ENCODE measurements around the gene ANTXR2. TPM values are rescaled to one million over a fixed set of nuclear protein-coding genes. Genes with fewer than 3 reads are reported as not detected.

The ANTXR2 gene
- total and polyA plus RNA-seq, 2 of the 13 experiments (the other 11 are each of a cell fraction or from before 2014, with no cell fraction given) = 4.6 to 14.5 TPM

GRCh38 chr4:80012291-80012690 is 60.7 kb downstream of the ANTXR2 start:
- in situ Hi-C loops (cut with HindIII; ENCODE audit: extremely low pct_ligation_motif_present, low pct_unique_long_range_greater_than_20kb) (no loop called here), intact Hi-C loops (cut with micrococcal nuclease; ENCODE audit: unreplicated experiment) (no loop called here)
- no peaks in the 10 kb centered on the region for H3K9me3 ChIP-seq (ENCODE audit: low read length)
- FAIRE-seq (no peak), ATAC-seq (no peak), DNase-seq (ENCODE audit: low spot score) (no peak)
- H2AFZ ChIP-seq (ENCODE audit: low read length) = no peak overlapping the region
- H3K27ac ChIP-seq (ENCODE audit: extremely low read length, insufficient read depth, low read length) = no peak overlapping the region
- H3K4me2 ChIP-seq (ENCODE audit: low read depth, low read length) = no peak overlapping the region
- CTCF ChIA-PET (ENCODE audit: low intra/inter-chr PET ratio, low total read pairs) = no interaction called here
- POLR2A ChIA-PET = no interaction called here
- no TSS peak for BruUV-seq (replicated peaks)
- H3K4me3 ChIP-seq (replicated peaks in 1 of 3; ENCODE audit: insufficient read depth in 1 of 3, low read depth in 2 of 3, low read length in 3 of 3) = no peak overlapping the region
- H3K4me1 ChIP-seq (ENCODE audit: insufficient read depth, low read length) = peaks cover 5% of the 10 kb centered on the region
- no peaks in the 10 kb centered on the region for H4K20me1 ChIP-seq (ENCODE audit: insufficient read depth, low read length)
- 91% methylated on average over 1 of the region's 1 CpG for WGBS (ENCODE audit: low lambda C conversion rate)
- no peaks in the 10 kb centered on the region for H3K79me2 ChIP-seq (ENCODE audit: insufficient read depth, low read length)
- H3K27me3 ChIP-seq (ENCODE audit: control insufficient read depth in 1 of 2, insufficient read depth in 2 of 2, low read length in 2 of 2) = no peaks in the 10 kb centered on the region
- TF ChIP-seq ZNF33B (CRISPR knock-in tag; IDR thresholded peaks at IDR 0.05) = no peak
- no peak for TF ChIP-seq SMYD3 (CRISPR knock-in tag; IDR thresholded peaks at IDR 0.05)
- TF ChIP-seq FOSL1 (CRISPR knock-in tag; IDR thresholded peaks at IDR 0.05; ENCODE audit: borderline replicate concordance) = no peak
- no peak for TF ChIP-seq ATF1 (CRISPR knock-in tag; IDR thresholded peaks at IDR 0.05)
- TF ChIP-seq NFRKB (IDR thresholded peaks at IDR 0.05) = no peak
- no peak for TF ChIP-seq ZNF549 (CRISPR knock-in tag; IDR thresholded peaks at IDR 0.05)
- TF ChIP-seq ZNF878 (CRISPR knock-in tag; IDR thresholded peaks at IDR 0.05) = no peak
- no peak for TF ChIP-seq ISX (CRISPR knock-in tag; conservative IDR thresholded peaks at IDR 0.05)
- TF ChIP-seq ZNF326 (CRISPR knock-in tag; IDR thresholded peaks at IDR 0.05; ENCODE audit: borderline replicate concordance) = no peak
- no peaks in the 10 kb centered on the region for H3K36me3 ChIP-seq (replicated peaks in 1 of 2; ENCODE audit: control insufficient read depth in 1 of 2, insufficient read depth in 2 of 2, low read length in 2 of 2)
- no peak overlapping the region for H3K9ac ChIP-seq (ENCODE audit: insufficient read depth, low read depth, low read length)

GRCh38 chr4:80011636-80012236 is 61.3 kb downstream of the ANTXR2 start:
- H3K79me2 ChIP-seq (ENCODE audit: insufficient read depth, low read length) = no peaks in the 10 kb centered on the region
- no peaks in the 10 kb centered on the region for H3K9me3 ChIP-seq (ENCODE audit: low read length)
- H3K4me1 ChIP-seq (ENCODE audit: insufficient read depth, low read length) = peaks cover 11% of the 10 kb centered on the region
- H3K27me3 ChIP-seq (ENCODE audit: control insufficient read depth in 1 of 2, insufficient read depth in 2 of 2, low read length in 2 of 2) = no peaks in the 10 kb centered on the region
- POLR2A ChIA-PET = no interaction called here
- no peak overlapping the region for H3K4me2 ChIP-seq (ENCODE audit: low read depth, low read length)
- in situ Hi-C loops (cut with HindIII; ENCODE audit: extremely low pct_ligation_motif_present, low pct_unique_long_range_greater_than_20kb) = no loop called here
- no peak overlapping the region for H3K9ac ChIP-seq (ENCODE audit: insufficient read depth, low read depth, low read length)
- intact Hi-C loops (cut with micrococcal nuclease; ENCODE audit: unreplicated experiment) = no loop called here
- H2AFZ ChIP-seq (ENCODE audit: low read length) = no peak overlapping the region
- FAIRE-seq = no peak
- no peak for ATAC-seq
- no peaks in the 10 kb centered on the region for H3K36me3 ChIP-seq (replicated peaks in 1 of 2; ENCODE audit: control insufficient read depth in 1 of 2, insufficient read depth in 2 of 2, low read length in 2 of 2)
- CTCF ChIA-PET (ENCODE audit: low intra/inter-chr PET ratio, low total read pairs) = no interaction called here
- TF ChIP-seq TCF12 (IDR thresholded peaks at IDR 0.05) (no peak), TCF12 (CRISPR knock-in tag; IDR thresholded peaks at IDR 0.05) (no peak), TEAD2 (CRISPR knock-in tag; IDR thresholded peaks at IDR 0.05) (no peak), YY1 (IDR thresholded peaks at IDR 0.05; ENCODE audit: insufficient read depth, insufficient replicate concordance, low read depth, low read length) (no peak), ZNF629 (CRISPR knock-in tag; conservative IDR thresholded peaks at IDR 0.05) (no peak)
- 88% methylated on average over 3 of the region's 3 CpGs for WGBS (ENCODE audit: low lambda C conversion rate)
- no TSS peak for BruUV-seq (replicated peaks)
- H3K27ac ChIP-seq (ENCODE audit: extremely low read length, insufficient read depth, low read length) = no peak overlapping the region
- H4K20me1 ChIP-seq (ENCODE audit: insufficient read depth, low read length) = no peaks in the 10 kb centered on the region
- no peak overlapping the region for H3K4me3 ChIP-seq (replicated peaks in 1 of 3; ENCODE audit: insufficient read depth in 1 of 3, low read depth in 2 of 3, low read length in 3 of 3)
- DNase-seq (ENCODE audit: low spot score) = no peak

Data from HepG2 (cell line).